HG03469 (cell line): ENCODE measurements around the gene INPP5A.
"Not testable (repeated sequence)": the region's sequence is repeated elsewhere in the genome, so short reads cannot be mapped to it uniquely, and the experiment has no call there.

Experiments
- ATAC-seq: cut with Tn5 transposase; IDR thresholded peaks from one replicate; pipeline ENCODE4 v1.9.1; 2021; ENCODE audit warnings: mild to moderate bottlenecking, moderate library complexity, moderate number of reproducible peaks; ENCODE audit not compliant: unreplicated experiment

The INPP5A gene

DNA sequence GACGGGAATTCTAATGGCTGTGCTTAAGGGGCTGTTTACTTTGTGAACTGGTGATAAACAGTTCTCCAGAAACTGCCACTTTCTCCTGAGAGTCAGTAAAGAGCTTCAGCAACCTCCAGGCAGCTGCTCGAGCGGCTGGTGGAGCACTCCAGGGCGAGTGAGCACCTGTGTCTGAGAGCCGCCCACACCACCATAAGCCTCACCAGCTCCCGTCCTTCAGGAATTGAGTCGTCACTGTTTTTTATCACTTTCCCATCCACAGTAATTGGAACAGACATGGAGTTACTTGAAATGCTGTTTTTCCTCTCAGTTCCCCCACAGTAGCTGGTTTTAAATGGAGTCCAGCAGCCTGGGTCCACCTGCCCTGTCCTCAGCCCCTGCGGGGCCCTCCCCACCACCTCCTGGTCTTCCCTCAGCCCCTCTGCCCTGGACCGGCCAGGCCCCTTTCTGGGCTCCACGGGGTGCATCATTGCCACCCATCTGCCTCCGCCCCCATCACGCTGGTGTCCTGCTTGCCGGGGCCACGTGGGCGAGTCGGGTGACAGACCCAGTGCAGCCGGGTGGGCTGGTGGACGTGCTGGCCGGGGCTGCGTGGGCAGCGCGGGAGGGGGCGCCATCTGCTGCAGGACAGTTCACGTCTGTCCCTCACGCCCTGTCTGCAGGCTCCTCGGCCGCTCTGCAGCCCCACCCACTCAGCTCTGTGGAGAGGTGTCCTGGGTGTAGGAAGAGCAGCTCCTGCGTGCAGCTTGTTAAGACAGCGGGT lies 192.4 kb downstream of the INPP5A start:
- ATAC-seq, result no peak

DNA sequence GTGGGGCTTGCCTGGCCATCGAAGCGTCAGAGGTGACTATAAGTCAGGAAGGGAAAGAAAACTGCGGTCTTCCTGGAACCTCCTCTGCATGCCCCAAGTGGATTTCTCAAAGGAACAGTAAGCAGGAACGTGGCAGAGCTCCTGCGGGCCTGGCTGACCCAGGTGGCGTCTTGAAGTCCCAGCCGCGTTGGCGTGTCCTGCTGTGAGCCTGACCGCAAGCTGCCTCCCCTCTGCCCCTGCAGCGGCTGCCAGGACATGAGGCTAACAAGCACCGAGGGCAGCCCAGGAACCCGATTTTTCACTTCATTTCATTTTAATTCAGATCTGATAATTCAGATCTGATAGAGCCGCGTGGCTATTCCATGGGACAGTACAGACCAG lies 193.0 kb downstream of the INPP5A start:
- no peak for ATAC-seq

DNA sequence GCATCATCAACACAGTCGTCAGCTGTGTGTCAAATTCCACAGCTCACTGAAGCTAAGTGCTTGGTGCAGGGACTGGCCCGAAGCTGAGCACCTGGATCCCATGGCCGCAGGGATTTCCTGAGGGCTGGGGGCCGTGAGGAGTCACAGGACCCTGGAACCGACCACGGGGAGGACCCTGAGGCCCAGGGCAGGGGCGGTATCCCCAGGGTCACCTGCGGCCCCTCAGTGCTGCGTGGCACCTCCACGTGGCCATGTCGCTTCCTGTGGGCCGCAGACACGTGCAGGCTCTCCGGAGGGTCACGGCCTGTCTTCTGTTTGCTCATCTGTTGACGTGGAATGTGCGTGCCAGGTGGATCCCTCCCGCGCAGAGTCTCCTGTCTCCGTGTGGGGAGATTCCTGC lies 194.9 kb downstream of the INPP5A start:
- ATAC-seq, result no peak

DNA sequence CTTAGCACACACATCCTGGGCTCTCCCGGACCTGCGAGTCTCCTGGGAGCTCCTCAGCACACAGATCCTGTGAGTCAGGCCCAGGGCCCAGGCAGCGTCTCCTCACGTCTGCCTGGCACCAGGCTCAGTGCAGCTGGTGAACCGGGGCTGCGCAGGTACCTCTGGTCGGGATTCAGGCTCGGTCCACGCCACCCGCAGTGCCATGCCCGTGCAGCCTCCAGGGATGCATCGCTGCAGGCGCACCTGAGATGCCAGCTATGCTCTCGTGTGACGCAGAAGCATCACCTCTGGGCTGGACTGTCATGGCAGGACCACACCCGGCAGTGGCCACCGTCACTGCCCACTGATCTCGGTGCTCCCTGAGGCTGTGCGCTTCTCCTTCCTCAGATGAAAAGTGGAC lies 196.3 kb downstream of the INPP5A start:
- ATAC-seq, result no peak

DNA sequence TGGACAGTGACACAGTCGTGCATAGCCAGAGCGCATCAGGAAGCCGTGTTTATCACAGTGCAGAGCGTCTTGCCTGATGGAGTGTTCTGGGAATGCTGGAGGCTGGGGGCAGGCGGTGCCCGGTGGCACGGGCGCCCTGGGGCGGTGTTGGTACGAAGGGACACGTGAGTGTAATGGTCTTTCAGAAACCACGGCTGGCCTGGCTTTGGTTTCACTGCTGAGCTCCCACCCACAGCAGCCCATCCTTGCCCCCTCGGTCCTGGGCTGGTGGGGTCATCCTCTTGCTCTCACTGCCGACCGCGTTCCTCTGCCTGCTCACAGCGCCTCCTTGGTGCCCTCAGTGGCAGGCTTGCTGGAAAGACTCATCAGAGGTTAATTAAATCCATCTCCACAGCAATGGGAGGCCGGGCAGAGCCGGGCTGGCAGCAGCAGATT lies 197.8 kb downstream of the INPP5A start:
- ATAC-seq, result no peak

DNA sequence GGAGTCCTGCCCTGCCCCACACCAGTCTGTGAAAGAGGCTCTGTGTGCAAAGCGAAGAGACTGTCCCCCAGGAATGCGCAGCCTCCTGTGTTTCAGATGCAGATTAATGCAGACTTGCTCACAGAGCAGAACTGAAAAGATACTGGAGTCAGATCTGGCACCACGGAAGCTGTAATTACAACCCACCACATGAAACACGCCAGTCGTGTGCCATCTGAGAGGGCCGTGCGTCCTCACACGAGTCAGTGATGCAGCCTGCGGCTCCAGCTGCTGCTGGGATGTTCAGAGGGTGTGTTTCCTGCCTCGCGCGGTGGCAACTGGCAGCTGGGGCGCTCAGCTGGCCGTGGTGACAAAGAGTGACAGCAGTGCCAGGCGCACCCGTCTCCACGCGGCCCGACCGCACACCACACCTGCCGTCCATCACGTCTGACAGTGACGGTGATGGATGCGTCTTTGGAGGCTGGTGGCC lies 198.4 kb downstream of the INPP5A start:
- ATAC-seq, result no peak

DNA sequence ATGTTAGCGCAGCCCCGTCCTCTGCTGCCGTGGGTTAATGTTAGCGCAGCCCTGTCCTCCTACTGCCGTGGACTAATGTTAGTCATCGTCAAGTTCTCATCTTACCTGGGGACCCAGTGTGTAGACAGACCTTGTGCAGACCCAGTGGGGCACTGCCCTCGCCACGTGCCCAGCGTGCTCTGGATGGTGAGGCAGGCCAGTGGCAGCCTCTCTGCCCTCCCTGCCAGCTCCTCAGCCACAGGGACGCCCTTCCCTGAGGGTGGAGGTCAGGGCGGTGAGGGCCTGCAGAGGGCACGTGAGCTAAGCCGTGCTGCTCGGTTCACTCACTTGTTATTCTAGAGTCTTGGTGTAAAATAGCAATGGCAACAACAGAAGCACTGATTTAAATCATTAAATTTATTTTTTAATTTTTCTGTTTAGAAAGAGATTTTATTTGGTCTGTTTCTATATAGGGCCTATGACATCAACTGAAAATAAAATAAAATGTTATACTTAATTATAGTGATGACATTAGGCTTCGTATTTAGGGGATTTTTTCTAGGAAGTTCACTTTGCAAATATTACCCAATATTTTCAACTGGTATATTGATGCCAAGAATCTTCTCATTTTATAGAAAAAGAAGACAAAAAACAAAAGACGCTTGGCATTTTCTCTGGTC lies 199.9 kb downstream of the INPP5A start:
- ATAC-seq, result no peak

DNA sequence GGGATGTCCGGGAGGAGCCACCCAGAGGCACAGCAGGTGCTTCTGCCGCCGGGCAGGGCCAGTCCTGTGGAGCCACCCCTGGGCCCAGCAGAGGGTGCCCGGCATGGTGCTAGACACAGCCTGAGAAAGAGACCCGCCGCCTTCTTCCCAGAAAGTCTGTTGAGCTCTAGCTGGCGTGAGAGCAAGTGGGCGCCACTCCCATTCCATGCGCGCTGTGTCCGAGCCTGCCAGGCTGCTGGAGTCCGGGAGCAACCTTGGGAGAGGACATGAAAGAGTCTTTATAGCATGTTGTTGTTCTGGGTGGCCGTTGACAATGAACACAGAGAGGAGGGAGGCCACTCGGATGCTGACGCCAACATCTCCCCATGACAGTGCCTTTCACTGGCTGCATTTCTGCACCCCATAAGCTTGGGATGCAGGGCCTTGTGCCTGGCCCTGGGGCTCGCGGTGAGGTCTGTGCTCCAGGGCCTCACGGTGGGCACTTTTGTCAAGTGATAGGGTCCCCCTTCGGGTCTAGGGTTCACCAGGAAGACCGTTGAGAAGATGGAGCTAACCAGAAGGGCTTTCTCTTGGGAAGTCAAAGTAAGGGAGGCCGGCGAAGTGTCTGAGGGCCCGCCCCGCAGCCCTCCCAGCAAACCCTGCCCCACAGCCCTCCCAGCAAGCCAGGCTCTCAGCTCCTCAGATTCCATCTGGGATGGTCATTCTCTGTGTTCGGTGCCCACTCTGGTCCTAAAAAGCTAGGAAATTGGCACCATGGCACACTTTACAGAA lies 201.1 kb downstream of the INPP5A start:
- ATAC-seq, result no peak

DNA sequence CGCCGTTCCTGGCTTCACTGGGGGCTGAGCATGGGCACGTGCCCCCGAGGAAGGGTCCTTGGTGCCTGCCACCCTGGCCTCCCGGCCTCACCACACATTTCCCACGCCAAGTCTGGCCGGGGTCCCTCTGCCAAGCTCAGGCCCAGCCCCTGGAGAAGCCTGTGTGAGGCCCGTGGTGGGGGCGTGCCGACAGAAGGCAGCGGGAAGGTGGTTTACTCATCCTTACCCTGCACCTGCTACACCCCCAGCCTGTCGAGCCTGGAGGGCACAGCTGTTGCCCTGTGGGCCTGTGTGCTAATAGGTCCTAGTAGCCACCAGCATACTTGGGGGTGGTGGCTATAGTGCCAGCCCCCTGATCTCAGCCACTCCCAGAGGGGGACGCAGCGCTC lies 201.6 kb downstream of the INPP5A start:
- ATAC-seq, result no peak

DNA sequence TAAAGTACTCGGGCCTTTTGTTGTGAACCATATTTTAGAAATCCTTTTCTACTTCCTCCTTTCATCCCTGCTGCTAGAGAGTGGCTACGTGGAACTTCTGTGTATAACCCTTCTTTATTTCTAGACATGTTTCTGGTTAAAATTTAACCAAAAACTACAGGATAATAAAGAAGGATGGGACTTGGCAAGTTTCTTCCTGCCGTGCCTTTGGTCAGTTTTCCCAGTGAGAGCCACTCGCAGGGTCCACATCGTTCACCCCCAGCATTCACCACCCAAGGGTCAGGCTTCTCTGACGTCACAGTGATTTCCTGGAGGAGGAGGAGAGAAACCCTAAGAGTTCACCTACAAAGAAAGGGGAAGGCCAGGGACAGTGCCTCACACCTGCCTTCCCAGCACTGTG lies 203.0 kb downstream of the INPP5A start:
- ATAC-seq, result no peak

DNA sequence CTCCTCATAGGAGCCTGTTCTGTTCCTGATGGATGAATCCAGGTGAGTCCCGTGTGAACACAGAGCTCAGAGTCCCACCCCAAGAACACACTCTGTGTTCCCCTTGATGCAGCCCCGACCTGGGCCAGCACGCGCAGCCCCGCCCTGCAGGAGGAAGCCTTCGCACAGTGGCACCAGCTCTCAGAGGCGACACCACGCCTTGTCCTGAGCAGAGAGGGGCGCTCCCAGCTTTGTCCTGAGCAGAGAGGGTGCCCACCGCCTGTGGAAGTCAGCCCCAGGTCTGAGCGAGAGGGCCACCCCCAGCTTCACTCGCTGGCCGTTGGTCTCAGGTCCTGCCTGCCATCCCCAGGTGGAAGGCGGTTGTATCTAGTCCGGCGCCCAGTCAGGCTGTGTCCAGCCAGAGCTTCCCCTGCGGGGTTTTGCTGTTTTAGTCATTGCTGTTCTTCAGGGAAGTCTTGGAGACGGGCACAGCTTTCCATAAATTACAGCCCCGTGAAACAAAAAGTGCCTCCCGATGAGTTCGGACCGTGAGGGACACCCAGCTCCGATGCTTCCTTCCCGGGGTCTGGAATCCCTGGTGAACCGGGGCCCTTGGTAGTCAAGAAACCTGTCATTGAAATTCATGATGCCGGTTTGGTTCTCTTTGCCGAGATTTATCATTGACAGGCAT lies 204.7 kb downstream of the INPP5A start:
- ATAC-seq, result no peak

DNA sequence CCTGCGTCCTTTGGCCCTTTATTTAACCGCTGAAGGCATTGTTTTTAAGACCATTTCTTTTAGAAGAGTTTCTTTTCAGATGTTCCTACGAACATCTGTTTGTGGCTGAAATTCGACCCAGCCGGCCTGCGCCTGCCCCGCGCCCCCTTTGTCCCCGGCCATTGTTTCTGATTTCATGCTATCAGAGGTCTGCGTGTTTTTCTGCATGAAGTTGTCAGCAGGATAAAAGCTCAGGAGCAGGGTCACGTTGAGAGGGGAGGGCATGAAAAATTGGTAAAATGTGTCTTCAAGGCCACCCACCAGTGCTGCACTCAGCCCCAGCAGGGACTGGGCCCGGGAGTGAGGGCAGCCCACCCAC lies 205.2 kb downstream of the INPP5A start:
- ATAC-seq, result no peak

DNA sequence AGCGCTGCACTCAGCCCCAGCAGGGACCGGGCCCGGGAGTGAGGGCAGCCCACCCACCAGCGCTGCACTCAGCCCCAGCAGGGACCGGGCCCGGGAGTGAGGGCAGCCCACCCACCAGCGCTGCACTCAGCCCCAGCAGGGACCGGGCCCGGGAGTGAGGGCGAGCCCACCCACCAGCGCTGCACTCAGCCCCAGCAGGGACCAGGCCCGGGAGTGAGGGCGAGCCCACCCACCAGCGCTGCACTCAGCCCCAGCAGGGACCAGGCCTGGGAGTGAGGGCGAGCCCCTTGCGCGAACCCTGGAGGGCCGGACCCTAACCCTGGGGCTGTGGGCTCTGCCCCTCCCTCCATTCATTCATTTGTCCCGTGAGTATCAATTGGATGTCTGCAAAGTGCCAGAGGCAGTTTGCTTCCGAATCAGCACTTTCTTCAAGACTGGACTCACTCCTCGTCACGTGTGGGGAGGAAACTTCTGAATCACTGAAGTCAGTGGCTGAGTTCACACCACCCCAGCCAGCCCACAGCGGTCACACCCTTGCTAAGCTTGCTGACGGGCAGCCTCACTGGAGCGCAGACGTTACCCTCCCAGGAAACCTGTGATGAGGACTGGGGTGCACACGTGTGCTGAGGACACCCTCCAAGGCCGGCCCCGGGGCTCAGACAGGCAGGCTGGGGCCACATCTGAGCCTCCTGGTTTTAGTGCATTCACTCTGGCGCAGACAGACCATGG lies 205.8 kb downstream of the INPP5A start:
- ATAC-seq, result not testable (repeated sequence)

DNA sequence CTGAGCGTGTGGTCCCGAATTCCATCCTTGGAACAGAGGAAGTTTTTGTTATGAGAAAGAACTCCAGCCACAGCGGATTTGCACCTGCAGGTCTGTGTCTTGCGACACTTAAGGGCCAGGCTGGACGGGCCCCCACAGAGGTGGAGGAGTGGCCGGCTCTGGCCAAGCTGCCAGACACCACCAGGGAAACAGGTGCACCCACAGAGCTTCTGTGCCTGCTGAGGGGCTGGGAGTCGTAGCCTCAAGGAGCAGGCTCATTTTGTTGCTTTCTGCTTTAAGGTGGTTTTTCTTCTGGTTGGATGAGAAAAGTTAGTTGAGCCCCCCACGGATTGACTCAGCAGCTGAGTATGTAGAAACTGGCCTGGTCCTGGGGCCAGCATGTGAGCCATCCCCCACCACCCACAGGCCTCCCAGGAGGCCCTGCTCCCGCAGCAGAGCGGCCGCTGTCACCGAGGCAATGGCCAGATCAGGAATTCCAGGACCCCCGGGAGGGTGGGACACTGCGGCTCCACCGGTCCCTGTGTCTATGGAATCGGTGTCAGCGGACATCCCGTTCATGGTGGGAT lies 206.4 kb downstream of the INPP5A start:
- no peak for ATAC-seq

DNA sequence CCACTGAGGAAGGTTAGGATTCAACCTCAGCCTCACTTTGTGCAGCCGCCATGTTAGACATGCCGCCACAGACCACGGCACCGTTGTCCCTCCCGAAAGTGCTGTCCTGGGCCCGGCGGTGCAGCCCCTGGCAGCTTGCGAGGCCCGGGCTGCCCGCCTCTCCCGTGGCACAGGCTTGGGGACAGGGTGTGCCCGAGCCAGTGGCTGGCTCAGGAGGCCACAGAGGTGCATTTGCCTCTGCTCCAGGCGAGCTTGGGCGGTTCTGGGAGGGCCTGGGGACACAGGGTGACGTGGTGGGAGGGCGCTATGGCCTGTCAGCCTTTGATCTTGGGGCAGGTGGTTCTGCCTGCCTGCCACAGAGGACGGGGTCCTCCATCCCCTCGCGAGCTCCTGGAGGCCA lies 207.3 kb downstream of the INPP5A start:
- no peak for ATAC-seq

DNA sequence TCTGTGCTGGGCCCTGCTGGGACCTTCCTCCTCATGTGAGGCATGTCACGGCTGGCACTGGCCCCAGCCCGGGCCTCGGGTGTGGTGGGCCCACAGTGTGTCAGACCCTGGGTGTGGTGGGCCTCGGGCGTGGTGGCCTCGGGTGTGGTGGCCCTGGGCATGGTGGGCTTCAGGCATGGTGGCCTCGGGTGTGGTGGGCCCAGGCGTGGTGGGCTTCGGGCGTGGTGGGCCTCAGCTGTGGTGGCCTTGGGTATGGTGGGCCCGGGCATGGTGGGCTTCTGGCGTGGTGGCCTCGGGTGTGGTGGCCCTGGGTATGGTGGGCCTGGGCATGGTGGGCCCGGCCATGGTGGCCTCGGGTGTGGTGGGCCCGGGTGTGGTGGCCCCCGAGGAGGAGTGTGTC lies 207.9 kb downstream of the INPP5A start:
- ATAC-seq, result no peak

DNA sequence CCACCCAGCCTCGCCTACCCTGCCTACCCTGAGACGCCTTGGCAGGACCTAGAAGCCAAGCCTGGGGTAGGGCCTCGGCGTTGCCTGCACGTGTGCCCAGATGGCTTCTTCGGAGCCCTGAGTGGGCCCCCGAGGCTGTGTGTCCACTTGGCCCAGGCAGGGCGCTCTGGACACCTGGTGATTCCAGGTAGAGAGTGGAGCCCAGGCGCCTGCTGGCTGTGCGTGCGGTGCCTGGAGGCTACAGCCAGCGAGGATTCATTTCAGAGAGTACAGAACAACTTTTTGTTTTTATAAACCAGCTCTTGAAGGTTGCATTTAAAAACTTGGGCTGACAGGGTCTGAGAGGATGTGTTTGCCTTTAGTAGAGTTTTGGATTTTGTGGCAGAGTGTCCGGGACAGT lies 208.4 kb downstream of the INPP5A start:
- no peak for ATAC-seq

DNA sequence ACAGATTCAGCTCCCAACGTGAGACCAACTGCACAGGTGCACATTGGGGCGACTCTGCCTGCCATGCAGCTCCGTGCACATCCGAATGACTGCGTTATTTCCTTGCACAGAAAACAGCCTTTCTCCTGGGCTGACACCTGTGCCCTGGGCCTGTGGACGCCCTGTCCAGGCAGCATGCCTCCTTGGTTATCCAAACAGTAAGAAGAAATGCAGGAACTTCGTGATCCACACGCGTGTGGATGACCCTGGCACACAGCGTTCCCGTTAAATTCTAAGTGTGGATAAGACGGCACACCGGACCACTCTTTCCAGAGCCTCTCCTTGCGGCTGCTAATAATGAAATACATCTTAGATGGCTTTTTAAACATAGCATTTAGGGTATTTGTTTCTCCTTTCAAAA lies 208.8 kb downstream of the INPP5A start:
- ATAC-seq, result no peak

DNA sequence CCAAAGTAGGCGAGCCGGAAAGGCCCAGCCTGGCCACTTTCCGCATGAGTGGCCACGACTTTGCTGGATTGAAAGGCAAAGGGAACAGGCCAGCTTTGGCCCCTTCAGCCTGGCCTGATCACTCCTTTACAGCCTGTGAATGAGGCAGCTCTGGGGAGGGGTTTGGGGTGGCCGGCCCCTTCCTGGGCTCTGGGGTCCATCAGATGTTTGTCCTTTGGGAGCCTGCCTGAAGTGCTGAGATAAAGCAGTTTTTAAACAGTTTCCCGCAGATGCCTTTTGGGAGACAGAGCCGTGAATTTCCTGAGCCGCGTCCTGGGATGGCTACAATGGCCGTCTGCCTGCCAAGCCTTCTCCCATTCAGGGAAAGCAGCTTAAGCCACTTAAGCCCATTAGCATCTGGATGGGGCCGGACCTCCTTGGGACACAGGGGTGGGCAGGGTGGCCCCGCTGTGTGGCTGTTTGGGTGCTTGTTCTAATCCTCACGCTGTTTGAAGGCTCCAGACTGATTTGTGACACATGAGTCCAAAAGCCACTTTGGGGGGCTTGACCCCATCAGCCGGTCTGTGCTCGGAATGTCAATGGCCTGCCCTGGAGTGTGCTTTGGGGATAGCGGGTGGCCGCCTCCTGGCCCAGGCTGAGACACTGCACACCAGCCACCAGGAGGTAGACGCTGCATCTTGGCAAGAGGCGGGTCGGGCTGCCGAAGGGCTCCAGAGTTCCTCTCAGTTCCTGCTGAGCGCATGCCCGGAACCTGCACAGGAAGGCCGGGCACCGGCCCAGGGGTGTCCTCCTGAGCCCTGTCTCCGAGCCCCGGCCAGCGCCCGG lies 209.4 kb downstream of the INPP5A start:
- no peak for ATAC-seq

DNA sequence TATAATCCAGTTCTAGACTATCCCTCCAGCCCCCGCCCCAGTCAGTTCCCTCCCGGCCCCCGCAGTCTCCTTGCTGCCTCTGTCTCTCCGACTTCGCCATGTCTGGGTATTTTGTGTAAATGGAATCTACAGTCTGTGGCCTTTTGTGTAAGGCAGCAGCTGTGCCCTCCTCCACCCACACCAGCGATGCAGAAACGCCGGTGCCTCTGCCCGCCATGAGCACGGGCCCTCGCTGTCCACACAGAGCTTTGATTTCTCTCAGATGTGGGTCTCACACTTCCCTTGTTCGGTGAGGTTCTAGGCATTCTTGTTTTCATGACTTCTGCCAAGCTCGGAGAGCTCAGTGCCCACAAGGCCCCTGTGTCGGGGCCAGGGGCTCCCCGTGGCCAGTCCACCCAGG lies 210.5 kb downstream of the INPP5A start:
- ATAC-seq, result no peak
